Hepatocyte (in vitro differentiated cells): Measurements from ENCODE around the gene PLOD1.

Source experiments
- CTCF ChIP-seq: fragments of 200-600 bp; sonication (generic); IDR thresholded peaks from 2 replicates; pipeline ENCODE4 v1.5.1; 2016; ENCODE audit warnings: antibody characterized with exemption, mild to moderate bottlenecking; ENCODE audit not compliant: poor library complexity
- EZH2 ChIP-seq: fragments of 200-600 bp; sonication (generic); IDR thresholded peaks from 2 replicates; pipeline ENCODE4 v1.6.1; 2016; ENCODE audit warnings: antibody characterized with exemption, mild to moderate bottlenecking, borderline replicate concordance
- EZH2phosphoT487 ChIP-seq: fragments of 200-600 bp; sonication (generic); IDR thresholded peaks from one replicate; pipeline ENCODE4 v1.6.1; 2018; ENCODE audit warnings: antibody characterized with exemption, mild to moderate bottlenecking, low read depth, moderate library complexity; ENCODE audit not compliant: unreplicated experiment, severe bottlenecking

DNA sequence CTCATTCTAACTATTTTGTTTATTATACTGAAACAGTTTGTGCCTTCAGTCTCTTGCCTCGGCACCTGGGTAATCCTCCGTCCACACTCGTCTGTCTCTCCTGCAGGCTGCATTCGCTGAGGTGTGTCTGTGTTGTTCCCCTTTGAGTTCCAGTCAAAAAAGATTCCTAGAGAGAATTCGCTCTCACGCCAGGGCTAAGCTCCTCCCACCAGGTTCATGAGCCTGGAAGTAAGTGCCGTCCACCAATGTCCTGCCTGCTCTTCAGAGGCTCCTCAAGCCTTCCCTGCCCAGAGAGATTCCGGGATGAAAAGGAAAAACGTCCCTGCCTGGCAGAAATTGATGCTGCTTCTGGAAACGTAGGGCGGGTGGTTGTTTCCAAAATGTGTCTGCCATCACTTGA is 21.2 kb upstream of the PLOD1 start:
- TF ChIP-seq CTCF (no peak), EZH2 (no peak), EZH2phosphoT487 (no peak)
